ENCODE results near the gene FER.

- TF ChIP-seq, protein P1, sequence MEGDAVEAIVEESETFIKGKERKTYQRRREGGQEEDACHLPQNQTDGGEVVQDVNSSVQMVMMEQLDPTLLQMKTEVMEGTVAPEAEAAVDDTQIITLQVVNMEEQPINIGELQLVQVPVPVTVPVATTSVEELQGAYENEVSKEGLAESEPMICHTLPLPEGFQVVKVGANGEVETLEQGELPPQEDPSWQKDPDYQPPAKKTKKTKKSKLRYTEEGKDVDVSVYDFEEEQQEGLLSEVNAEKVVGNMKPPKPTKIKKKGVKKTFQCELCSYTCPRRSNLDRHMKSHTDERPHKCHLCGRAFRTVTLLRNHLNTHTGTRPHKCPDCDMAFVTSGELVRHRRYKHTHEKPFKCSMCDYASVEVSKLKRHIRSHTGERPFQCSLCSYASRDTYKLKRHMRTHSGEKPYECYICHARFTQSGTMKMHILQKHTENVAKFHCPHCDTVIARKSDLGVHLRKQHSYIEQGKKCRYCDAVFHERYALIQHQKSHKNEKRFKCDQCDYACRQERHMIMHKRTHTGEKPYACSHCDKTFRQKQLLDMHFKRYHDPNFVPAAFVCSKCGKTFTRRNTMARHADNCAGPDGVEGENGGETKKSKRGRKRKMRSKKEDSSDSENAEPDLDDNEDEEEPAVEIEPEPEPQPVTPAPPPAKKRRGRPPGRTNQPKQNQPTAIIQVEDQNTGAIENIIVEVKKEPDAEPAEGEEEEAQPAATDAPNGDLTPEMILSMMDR (IDR thresholded peaks at IDR 0.05; ENCODE audit: low read depth, low read length, poor library complexity, severe bottlenecking), result no peak
- no peak for TF ChIP-seq EZH2phosphoT487 (IDR thresholded peaks at IDR 0.05; ENCODE audit: borderline replicate concordance, low read length)
Measured at GRCh38 chr5:109125755-109126429, 378.2 kb downstream of the FER start.
